ENCODE measurements around the gene GRHL3. TPM values are rescaled to one million over a fixed set of nuclear protein-coding genes. Genes with fewer than 3 reads are reported as not detected.

GRHL3 gene
- total RNA-seq, 1 experiment from 2014 or later: 2.5 TPM

- no peak for TF ChIP-seq PRDM15 (CRISPR knock-in tag; IDR thresholded peaks at IDR 0.05)
Observed at GRCh38 chr1:24340770-24341169, 21.6 kb downstream of the GRHL3 start (continued).

GRCh38 chr1:24341260-24341659 is 22.1 kb downstream of the GRHL3 start:
- H3K4me1 Mint-ChIP-seq: peaks cover 54% of the 10 kb centered on the region
- no peaks in the 10 kb centered on the region for H3K9me3 Mint-ChIP-seq
- H3K36me3 Mint-ChIP-seq: no peaks in the 10 kb centered on the region
- ATAC-seq (peak; percentile 71), DNase-seq (ENCODE audit: low spot score) (no peak)
- H3K4me3 Mint-ChIP-seq: no peak overlapping the region
- H3K27me3 Mint-ChIP-seq (ENCODE audit: low read depth): no peaks in the 10 kb centered on the region; the same call in 1 of the 2 replicates
- POLR2A ChIA-PET: no interaction called here
- H3K27ac Mint-ChIP-seq: no peak overlapping the region
- CTCF ChIA-PET: interaction anchor here (0.9 to 2.0 kb wide), 9 partner anchors 11 to 246 kb away, joined by 3 to 11 read pairs (median 4); partner anchors contain the start of gene NIPAL3
- no peak for TF ChIP-seq E2F4 (CRISPR knock-in tag; IDR thresholded peaks at IDR 0.05; ENCODE audit: borderline replicate concordance, low read depth)
- TF ChIP-seq USF2 (CRISPR knock-in tag; IDR thresholded peaks at IDR 0.05): no peak
- TF ChIP-seq CBFB (CRISPR knock-in tag; IDR thresholded peaks at IDR 0.05; ENCODE audit: low read depth): no peak
- no peak for TF ChIP-seq IRF2 (CRISPR knock-in tag; IDR thresholded peaks at IDR 0.05; ENCODE audit: borderline replicate concordance, low read depth)
- TF ChIP-seq SMAD4 (CRISPR knock-in tag; IDR thresholded peaks at IDR 0.05): no peak
- no peak for TF ChIP-seq FOXJ3 (CRISPR knock-in tag; IDR thresholded peaks at IDR 0.05; ENCODE audit: borderline replicate concordance)
- no peak for TF ChIP-seq CTCF (IDR thresholded peaks at IDR 0.05)

- no peak for DNase-seq (ENCODE audit: low spot score)
- Mint-ChIP-seq H3K4me1 (peaks cover 34% of the 10 kb centered on the region), H3K27me3 (ENCODE audit: low read depth) (no peaks in the 10 kb centered on the region; the same call in 1 of the 2 replicates), H3K36me3 (no peaks in the 10 kb centered on the region), H3K4me3 (no peak overlapping the region), H3K27ac (no peak overlapping the region), H3K9me3 (no peaks in the 10 kb centered on the region)
- ChIA-PET POLR2A (interaction anchor here (0.6 kb wide), 1 partner anchor 162 kb away, joined by 5 read pairs; no protein-coding TSS in a partner anchor), CTCF (interaction anchor here (1.2 to 2.1 kb wide), 3 partner anchors 49 to 144 kb away, joined by 3 to 12 read pairs (median 9); no protein-coding TSS in a partner anchor)
- TF ChIP-seq PRDM15 (CRISPR knock-in tag; IDR thresholded peaks at IDR 0.05) (no peak), MLX (CRISPR knock-in tag; IDR thresholded peaks at IDR 0.05) (no peak), ZBTB21 (CRISPR knock-in tag; IDR thresholded peaks at IDR 0.05; ENCODE audit: borderline replicate concordance) (no peak), SMAD4 (CRISPR knock-in tag; IDR thresholded peaks at IDR 0.05) (no peak), HMGA2 (CRISPR knock-in tag; IDR thresholded peaks at IDR 0.05) (no peak), CBFB (CRISPR knock-in tag; IDR thresholded peaks at IDR 0.05; ENCODE audit: low read depth) (no peak), ZNF416 (CRISPR knock-in tag; IDR thresholded peaks at IDR 0.05) (no peak)
- no peak for ATAC-seq
Observed at GRCh38 chr1:24343412-24344089, 24.4 kb downstream of the GRHL3 start.
